ENCODE measurements around the gene OLFM2. TPM values are rescaled to one million over a fixed set of nuclear protein-coding genes. Genes with fewer than 3 reads are reported as not detected.

OLFM2 gene
- total RNA-seq, 1 experiment from 2014 or later: 106 TPM

GRCh38 chr19:9940778-9941177, 4.5 kb upstream of the OLFM2 start:
- no peaks in the 10 kb centered on the region for H3K27me3 ChIP-seq (replicated peaks; ENCODE audit: insufficient read depth, low read depth, low read length, poor library complexity)
- no peak overlapping the region for H3K27ac ChIP-seq (ENCODE audit: low read depth, low read length, poor library complexity, severe bottlenecking)
- ChIA-PET CTCF (no interaction called here), POLR2A (ENCODE audit: low non-redundant PET) (no interaction called here)
- no peak for TF ChIP-seq EZH2 (IDR thresholded peaks at IDR 0.05; ENCODE audit: borderline replicate concordance, low read depth, low read length, poor library complexity, severe bottlenecking)
- TF ChIP-seq, protein P1, sequence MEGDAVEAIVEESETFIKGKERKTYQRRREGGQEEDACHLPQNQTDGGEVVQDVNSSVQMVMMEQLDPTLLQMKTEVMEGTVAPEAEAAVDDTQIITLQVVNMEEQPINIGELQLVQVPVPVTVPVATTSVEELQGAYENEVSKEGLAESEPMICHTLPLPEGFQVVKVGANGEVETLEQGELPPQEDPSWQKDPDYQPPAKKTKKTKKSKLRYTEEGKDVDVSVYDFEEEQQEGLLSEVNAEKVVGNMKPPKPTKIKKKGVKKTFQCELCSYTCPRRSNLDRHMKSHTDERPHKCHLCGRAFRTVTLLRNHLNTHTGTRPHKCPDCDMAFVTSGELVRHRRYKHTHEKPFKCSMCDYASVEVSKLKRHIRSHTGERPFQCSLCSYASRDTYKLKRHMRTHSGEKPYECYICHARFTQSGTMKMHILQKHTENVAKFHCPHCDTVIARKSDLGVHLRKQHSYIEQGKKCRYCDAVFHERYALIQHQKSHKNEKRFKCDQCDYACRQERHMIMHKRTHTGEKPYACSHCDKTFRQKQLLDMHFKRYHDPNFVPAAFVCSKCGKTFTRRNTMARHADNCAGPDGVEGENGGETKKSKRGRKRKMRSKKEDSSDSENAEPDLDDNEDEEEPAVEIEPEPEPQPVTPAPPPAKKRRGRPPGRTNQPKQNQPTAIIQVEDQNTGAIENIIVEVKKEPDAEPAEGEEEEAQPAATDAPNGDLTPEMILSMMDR (conservative IDR thresholded peaks at IDR 0.05; ENCODE audit: low read depth, low read length): no peak
- no peaks in the 10 kb centered on the region for H3K36me3 ChIP-seq (ENCODE audit: insufficient read depth, low read length, poor library complexity, severe bottlenecking)
- no peak for DNase-seq (ENCODE audit: low spot score)
- no TSS peak for BruUV-seq (replicated peaks)
- no peaks in the 10 kb centered on the region for H3K9me3 ChIP-seq (ENCODE audit: low read depth, low read length, poor library complexity, severe bottlenecking)
- H3K4me3 ChIP-seq (ENCODE audit: low read depth, low read length, poor library complexity, severe bottlenecking): no peak overlapping the region
- intact Hi-C loops (cut with micrococcal nuclease; ENCODE audit: unreplicated experiment): no loop called here
- H3K4me1 ChIP-seq (ENCODE audit: insufficient read depth, low read length, poor library complexity, severe bottlenecking): peaks cover 23% of the 10 kb centered on the region

DNA sequence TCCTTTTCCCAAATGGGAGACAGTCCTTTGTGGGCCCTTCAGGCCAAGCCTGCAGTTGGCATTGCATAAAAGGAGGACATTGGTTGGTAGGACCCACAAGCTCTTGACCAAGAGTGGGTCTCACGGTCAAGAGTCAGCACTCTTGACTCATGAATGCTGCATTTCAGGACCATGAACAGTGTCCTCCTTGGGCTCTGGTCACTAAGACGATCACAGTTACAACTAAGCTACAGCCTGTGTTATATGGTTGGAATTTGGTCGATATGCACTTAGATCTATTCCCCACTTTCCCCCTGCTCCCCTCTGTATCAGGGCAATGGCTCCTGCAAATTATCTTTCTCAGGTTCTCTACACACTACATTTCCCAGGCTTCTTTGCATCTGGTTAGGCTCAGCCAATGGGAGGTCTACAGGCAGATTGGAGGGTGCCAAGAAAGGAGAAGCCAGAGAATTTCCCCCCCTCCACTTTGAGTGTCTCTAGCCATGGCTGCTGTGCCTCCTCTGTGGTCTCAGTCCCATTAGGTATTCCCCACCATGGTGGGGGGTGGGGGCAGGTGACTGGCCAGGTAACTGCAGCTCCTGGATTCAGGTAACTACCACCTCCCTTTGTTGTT, 3.1 kb upstream of the OLFM2 start:
- H3K4me1 ChIP-seq (ENCODE audit: insufficient read depth, low read length, poor library complexity, severe bottlenecking): peaks cover 14% of the 10 kb centered on the region
- no peak overlapping the region for H3K4me3 ChIP-seq (ENCODE audit: low read depth, low read length, poor library complexity, severe bottlenecking)
- ChIA-PET CTCF (no interaction called here), POLR2A (ENCODE audit: low non-redundant PET) (no interaction called here)
- H3K27me3 ChIP-seq (replicated peaks; ENCODE audit: insufficient read depth, low read depth, low read length, poor library complexity): no peaks in the 10 kb centered on the region
- no peaks in the 10 kb centered on the region for H3K36me3 ChIP-seq (ENCODE audit: insufficient read depth, low read length, poor library complexity, severe bottlenecking)
- no TSS peak for BruUV-seq (replicated peaks)
- H3K9me3 ChIP-seq (ENCODE audit: low read depth, low read length, poor library complexity, severe bottlenecking): no peaks in the 10 kb centered on the region
- DNase-seq (ENCODE audit: low spot score): peak; percentile 52
- intact Hi-C loops (cut with micrococcal nuclease; ENCODE audit: unreplicated experiment): no loop called here
- TF ChIP-seq EZH2 (IDR thresholded peaks at IDR 0.05; ENCODE audit: borderline replicate concordance, low read depth, low read length, poor library complexity, severe bottlenecking): no peak
- TF ChIP-seq, protein P1 (conservative IDR thresholded peaks at IDR 0.05; ENCODE audit: low read depth, low read length): no peak
- H3K27ac ChIP-seq (ENCODE audit: low read depth, low read length, poor library complexity, severe bottlenecking): no peak overlapping the region

DNA sequence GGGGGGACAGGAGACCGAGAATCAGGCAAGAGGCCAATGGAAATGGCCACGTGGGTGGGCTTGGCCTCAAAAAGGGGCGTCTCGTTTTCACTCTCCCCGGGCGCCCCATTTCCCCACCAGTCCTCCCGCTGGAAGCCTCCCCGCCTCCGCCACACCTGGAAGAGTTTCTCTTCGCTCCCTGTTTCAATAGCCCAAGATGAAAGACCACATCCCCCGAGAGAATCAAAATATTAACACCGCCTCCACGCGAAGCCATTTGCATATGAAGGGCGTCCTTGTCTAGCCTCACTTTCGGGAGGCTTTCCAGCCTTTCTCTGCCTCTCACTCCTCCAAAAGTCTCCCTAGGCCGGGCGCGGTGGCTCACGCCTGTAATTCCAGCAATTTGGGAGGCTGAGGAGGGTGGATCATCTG, 691 bp upstream of the OLFM2 start:
- DNase-seq (ENCODE audit: low spot score): peak; percentile 54
- peak overlapping the region; percentile 76 for H3K4me3 ChIP-seq (ENCODE audit: low read depth, low read length, poor library complexity, severe bottlenecking)
- peaks cover 15% of the 10 kb centered on the region for H3K4me1 ChIP-seq (ENCODE audit: insufficient read depth, low read length, poor library complexity, severe bottlenecking)
- H3K27me3 ChIP-seq (replicated peaks; ENCODE audit: insufficient read depth, low read depth, low read length, poor library complexity): no peaks in the 10 kb centered on the region
- TF ChIP-seq, protein P1 (conservative IDR thresholded peaks at IDR 0.05; ENCODE audit: low read depth, low read length): no peak
- no peak for TF ChIP-seq EZH2 (IDR thresholded peaks at IDR 0.05; ENCODE audit: borderline replicate concordance, low read depth, low read length, poor library complexity, severe bottlenecking)
- POLR2A ChIA-PET (ENCODE audit: low non-redundant PET): no interaction called here
- H3K9me3 ChIP-seq (ENCODE audit: low read depth, low read length, poor library complexity, severe bottlenecking): no peaks in the 10 kb centered on the region
- peak overlapping the region; percentile 18 for H3K27ac ChIP-seq (ENCODE audit: low read depth, low read length, poor library complexity, severe bottlenecking)
- CTCF ChIA-PET: interaction anchor here (0.6 kb wide), 1 partner anchor 479 kb away, joined by 4 read pairs; no protein-coding TSS in a partner anchor
- H3K36me3 ChIP-seq (ENCODE audit: insufficient read depth, low read length, poor library complexity, severe bottlenecking): no peaks in the 10 kb centered on the region
- no TSS peak for BruUV-seq (replicated peaks)
- intact Hi-C loops (cut with micrococcal nuclease; ENCODE audit: unreplicated experiment): no loop called here
